AG08396 (cell line): ENCODE data around the gene KHDRBS2.

Source experiments
- DNase-seq: peaks from one replicate; pipeline ENCODE4 v3.0.0; 2012; ENCODE audit warnings: low spot score, mixed read lengths

Gene KHDRBS2

DNA sequence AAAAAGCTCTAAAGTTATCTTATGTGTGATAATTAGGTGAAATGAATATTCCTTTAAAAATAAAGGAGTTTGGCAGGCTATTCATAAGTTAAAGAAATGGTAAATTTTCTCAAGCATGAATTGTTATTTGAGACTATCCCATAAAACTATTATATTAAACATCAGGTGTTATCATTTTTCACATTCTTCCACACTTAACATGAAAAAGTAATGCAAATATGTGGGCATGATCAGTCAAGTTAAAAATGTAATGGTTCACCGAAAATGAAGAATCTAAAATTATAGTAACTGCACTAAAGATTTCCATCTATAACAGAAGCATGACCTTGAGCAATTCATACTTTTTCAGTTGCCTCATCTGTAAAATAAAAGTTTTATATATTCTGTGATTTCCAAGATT lies 110.8 kb downstream of the KHDRBS2 start:
- DNase-seq, result no peak

DNA sequence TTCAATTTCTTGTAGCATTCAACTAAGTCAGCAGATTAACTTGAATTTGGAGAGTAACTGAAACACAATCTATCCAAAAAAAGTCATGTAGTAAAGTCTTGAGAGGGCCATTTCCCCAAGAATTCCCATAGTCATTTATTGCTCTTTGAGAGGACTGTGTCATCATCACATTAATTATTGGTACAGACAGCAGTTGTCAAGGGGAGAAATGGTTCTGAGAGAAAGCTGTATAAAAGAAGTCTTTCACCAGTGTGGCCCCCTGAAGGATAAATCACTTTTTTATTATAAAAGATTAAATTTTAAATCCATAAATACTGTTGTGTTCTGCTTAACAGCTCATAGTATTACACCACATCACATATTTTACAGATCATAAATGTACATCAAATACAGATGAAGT lies 111.5 kb downstream of the KHDRBS2 start:
- no peak for DNase-seq

DNA sequence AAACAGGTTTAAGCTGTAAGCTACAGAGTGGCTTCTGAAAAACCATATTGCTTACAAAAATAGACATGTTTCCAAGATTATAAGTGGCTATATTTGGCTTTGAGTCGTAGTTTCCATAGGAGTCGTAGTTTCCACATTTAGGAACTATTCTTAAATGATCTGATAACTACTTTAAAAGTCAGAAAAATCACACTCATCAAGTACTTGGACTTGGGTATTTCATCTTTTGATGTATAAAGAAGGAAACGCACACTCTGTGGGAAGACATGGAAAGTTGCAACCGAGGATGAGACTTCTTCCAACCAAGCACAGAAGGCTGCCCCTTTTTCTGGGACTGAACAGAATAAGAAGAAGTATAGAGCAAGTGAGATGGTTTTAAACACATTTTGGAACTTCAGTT lies 118.3 kb downstream of the KHDRBS2 start:
- no peak for DNase-seq

DNA sequence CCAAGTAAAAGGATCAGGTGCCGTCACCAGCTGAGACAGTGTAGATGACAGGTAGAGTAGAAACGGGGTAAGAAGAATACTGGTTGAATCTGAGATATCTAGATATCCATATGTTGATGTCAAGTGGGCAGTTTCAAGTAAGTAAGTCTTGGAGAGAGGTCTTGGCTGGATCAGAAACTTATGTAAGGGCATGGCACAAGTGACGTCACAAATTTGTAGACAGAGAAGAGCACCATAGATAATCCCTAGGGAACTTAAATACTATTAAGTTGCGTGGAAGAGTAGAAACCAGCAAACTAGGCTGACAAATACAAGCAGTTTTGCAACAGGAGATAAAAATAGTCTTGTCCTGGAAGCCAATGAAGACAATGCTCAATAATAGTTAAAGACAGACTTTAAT lies 123.2 kb downstream of the KHDRBS2 start:
- DNase-seq, result no peak

DNA sequence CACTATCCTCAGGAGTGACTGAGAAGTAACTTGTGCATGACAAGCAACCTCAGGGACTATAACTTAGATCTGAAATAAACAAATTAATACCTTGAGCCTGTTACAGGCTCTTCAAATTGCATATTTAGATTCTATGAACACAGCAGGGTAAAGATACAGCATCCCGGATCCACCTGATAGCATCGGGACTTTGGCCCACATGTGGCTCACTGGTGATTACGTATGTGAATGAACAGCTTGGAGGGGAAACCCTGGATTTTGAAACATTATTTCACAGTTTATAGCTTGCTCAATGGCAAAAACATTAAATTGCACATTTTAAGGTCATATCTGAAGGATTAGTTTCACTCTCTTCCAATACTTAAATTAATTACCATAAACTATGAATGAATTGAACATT lies 133.2 kb downstream of the KHDRBS2 start:
- DNase-seq, result no peak

DNA sequence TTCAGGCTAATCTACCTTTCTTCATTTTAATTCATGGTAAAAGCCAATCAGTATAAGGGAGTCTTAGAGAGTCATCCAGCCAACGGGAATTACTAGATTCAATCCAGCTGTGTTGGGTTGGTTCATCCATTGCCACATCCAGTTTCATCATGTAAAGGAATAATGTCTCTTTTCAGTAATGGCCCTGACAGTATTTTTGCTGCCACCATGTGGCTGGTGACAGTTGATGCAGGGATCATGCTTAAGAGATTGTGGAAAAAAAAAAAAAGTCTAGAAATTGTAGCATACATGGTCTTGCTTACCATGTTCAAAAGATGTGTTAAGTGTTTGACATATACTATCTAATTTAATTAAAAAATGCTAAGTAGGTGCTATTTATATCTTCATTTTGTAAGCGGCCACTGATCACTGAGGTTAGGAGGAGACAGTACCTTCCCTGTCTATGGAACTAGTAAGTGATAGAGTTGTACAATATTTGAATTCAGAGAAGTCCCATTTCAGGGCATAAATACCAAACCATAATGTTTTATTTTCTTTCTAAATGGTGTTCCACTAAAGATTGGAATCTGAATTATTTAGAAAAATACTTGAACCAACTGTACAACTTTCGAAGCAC lies 135.9 kb downstream of the KHDRBS2 start:
- peak; percentile 8 for DNase-seq

DNA sequence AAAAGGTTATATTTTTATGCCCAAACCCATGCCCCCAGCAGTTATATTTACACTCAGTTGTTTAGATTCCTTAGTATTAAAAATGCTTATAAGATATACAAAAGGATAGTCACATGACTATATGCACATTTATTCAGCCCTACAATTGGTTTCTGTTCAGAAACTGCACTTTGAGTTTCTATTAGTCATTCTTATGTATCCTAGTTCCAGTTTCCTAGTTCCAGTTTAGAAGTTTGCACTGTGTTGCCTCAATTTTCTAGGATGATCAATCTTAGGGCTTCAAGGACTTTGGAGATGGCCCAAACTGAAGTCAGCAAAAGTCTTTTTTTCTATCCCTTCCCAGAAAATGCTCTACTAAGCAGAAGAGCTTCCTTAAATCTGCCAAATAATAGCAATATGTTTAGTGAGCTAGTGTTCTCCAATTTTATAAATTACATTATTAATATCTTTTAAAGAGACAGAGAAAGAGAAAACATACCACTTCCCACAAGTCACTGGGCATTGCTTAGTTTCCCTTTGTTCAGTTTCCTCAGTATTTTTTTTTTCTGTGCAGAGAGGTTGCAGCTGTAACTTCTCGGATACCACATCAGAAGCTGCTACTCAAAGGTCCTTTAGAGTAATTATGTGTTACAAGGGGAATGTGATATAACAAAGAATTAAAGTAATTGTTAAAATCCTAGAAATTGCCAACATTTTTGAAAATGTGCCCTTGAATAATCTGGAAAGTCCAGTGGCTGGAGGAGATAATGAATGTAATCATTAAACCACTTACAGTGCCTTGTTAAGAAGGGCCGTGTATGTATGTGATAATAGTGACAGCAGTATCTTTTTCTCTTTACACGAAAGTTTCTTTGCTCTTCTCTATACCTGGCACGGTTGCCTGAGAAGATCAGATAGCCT lies 138.8 kb downstream of the KHDRBS2 start:
- no peak for DNase-seq

DNA sequence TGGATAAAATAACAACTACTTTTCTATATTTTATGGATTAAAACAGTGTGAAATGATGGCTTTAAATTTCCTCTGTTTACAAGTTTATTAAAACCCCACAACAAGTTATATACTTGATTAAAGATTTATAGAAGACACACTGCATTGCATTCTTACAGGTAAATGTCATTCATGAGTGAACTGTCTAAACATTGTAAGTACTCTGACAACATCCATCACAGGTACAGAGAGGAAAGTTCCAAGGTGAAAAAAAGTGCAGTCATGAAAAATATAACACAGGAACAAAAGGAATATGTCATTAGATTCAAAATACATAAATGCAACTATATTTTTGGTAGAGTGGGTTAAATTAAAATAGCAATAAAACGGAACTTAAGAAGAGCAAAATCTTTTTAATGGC lies 156.9 kb downstream of the KHDRBS2 start:
- DNase-seq, result no peak

DNA sequence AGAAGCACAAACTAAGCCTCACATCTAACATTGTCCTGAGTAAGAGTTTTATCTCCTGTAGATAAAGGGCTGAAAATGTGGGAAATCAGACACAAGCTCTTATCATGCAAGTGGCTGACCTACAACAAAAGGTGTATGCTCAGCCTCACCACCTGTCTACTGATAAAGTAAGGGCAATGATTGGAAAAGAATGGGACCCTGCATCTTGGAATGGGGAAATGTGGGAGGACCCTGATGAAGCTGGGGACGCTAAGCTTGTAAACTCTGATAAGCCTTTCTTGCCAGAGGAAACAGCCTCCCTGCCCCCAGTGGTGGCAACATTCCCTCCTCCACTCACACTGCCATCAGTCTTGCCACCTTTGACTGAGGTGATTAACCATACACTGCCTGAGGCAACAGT lies 166.6 kb downstream of the KHDRBS2 start:
- DNase-seq, result no peak

DNA sequence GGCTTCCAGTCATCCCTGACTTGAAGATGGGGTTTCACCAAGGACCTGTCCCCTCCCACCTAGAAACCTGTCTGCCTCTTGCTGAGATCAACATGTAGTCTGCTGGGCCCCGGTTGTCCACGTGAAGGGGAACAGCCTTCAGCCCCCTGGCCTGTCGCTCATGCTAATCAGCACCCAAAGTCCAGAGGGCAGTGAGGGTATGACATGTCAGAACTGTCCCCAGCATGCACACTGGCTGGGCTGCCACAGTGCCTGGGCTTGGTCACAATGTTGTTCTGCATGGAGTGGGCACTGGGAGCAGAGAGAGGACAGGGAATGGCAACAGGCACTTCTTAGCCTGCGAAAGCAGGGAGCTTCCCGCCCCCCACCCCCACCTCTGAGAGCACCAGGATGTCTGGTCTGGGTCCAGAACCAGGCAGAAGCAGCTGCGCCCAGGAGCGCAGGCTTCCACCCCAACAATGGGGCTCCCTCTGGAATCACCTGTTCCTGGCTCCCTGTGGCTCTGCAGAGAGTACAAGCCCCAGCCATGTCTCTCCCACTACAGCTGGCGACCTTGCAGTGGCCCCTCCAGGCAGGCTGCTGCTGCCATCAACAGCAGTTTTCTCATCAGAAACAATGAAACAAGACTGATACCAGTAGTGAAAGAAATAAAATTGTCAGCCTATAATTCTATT lies 182.7 kb downstream of the KHDRBS2 start:
- DNase-seq, result no peak

DNA sequence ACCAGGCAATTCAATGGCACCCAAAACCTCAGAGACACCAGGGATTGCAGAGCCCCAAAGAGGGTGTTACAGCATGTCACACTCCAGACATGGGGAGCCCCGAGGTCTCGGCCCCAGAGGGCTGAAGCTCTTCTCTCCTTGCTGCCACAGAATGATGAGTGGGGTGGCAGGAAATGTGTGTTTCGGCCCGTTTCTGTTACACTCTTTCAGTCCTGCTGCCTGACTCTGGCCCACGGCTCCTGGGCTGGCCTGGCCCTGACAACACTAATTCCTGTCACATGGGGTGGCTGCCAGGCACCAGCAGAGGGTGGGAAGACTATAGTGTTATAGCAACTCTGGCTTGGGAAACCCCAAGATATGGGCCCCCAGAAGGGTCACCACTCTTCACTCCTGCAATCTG lies 183.6 kb downstream of the KHDRBS2 start:
- DNase-seq, result no peak

DNA sequence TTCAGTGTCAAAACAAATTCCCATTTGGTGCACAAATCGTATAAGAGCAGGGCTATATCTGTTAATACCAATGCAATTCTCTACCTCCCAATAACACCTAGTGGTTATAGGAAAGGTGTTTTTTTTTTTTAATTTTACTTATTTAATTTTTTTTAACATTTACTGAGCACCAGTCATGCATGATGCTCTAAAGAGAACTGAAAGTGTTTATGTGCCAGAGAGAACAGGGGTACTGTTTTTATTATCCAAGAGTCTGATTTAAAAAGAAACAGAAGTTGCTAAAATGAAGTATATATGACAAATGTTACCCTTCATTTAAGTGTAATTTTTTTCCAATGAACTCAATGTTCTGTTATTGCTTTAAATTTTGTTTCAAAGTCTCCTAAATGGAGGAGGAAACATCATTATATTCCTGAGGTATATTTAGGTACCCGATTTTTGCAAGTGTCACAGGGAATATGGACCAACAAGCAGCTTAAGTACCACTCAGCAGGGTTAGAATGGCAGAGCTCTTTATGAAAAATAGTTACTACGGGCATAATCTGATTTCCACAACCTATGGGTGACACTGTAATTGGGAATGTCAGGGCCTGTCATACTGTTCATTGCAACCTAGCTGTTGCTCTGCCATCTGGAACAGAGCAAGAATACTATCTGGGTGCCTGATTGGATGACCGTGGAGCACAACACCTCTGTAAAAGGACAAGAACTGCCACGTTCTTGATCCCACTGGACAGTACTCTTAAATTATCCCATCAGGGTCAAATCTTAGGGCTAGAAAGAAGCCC lies 195.4 kb downstream of the KHDRBS2 start:
- no peak for DNase-seq

DNA sequence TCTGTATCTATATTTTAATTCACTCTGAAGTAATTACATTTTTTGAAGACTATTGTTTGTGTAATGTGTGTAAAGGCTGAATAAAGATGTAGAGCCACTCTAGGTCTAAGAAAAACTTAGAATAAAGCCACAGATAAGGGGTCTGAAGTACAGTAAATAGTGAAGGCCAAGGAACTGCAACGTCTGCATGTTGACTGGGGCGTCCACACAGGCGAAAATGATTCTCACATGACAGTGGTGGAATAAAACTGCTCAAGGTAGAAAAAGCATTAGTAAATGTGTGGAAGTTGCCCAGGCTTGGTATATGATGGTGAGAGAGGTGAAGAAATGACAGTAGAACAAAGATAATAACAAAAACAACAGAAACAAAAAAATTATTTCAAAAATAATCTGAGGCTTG lies 196.2 kb downstream of the KHDRBS2 start:
- DNase-seq, result no peak

DNA sequence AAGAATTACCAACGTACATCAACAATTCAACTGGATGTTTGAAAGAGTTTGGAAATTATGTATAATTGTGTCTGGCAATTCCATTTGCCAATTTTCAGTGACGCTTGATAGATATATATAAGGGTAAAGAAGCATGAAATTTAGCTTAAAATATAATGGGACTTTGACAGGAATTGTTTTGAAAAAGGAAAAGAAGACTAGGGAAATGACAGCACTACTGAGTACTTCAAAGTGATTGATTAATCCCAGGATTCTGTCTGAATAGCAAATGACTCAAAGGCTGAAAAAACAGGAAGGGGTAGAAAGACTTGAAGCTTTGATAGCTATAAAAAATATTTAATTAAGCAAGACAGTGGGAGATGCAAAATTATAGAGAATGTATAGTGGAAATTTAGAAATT lies 200.0 kb downstream of the KHDRBS2 start:
- no peak for DNase-seq

DNA sequence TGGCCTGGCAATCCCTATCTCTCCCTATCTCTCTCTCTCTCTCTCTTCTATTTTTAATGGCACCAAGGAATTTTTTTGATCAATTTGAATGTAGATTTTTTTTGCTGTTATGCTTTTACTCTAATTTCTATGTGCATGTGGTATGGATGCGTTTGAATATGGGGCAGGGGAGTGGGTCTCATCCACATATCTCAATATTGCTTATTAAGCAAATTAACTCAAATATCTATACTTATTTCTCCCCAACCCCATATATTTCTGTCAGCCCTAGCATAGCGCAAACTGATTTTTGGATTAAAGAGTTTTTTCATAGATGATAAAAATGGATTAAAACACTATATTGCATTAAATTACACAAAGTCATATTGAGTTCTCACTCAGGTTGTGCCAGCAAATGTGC lies 210.2 kb downstream of the KHDRBS2 start:
- no peak for DNase-seq

DNA sequence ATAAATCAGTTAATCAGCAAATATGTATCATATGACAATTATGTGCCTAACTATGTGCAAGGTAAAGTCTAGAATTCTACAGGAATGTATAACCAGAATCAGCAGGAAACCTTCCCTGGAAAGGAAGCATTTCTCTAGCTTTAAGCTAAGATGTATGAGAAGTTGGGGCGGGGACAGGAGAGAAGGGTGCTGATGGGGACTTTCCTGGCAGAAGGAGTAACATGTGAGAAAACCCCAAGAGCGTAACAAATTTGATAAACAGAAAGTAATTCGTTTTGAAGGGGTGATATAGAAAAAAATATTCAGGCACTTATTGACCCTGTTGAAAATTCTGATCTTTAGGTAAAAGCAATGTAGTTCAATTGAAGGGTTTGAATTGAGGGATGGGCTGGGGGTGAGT lies 226.1 kb downstream of the KHDRBS2 start:
- DNase-seq, result no peak

DNA sequence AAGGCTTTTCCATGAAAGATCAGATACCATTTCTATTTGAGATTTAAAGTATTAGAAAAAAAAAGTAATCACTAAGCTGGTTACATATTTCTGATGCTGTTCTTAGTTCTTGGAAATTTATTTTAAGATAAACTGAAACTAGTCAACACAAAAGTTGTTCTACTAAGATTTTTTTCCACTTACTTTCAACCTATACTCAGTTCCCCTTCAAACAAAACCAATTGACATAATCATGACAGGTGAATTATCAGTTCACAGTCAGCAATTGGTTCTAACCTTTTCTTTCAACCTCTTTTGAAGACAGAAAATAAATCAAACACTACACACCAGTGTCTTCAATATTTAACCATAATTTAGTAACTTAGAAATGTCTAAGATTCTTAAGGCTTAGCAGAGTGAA lies 228.7 kb downstream of the KHDRBS2 start:
- DNase-seq, result no peak

DNA sequence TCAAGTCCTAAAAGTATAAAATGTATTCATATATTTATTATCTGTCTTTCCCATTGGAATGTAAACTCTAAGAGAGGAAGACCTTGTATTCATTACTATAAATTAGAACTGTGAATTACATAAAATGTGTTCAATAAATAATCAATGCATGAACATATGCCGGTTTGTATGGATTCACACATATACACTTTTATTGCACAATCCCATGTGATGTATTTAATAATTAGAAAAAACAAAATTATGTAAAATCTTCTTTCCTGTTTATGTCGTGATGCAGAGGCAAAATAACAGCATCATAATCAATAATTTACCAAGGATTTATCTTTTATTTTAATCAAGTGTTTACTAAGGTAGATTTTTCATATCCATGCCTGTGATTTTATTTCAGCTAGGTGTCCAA lies 240.5 kb downstream of the KHDRBS2 start:
- DNase-seq, result no peak

DNA sequence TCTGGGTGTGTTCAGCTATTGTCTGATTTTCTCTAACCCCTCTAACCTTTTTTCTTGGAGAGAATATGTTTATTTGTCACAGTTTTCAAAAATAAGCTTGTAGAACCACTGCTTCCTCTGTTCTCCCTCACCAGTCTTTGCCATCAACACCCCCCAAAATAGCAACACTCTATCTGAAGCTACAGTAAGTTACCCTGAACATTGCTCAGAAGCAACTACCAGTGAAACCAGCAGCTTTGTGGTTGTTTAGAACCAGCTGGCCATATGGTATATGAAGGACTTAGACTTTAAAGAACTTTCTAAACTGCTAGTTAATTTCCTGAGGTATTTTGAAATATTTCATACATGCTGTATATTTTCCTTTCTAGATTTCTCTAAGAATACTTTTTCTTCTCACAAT lies 242.9 kb downstream of the KHDRBS2 start:
- DNase-seq, result no peak

DNA sequence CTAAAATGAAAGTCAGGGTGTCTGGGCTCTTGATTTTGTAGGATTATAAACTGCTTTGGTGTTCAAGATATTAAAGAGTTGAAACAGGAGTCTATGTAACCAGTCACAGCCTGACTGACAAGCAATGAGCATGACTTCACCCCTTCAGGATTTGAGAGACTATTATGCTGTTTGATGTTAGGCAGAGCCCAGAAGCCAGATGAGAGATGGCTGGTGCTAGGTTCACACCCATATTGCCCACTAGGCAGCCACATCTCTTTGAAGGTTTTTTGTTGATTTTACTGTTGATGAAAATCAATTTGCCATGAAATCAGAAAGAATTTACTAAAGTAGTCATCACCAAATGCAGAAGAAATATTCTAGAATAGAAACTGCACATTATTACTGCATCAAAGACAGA lies 243.6 kb downstream of the KHDRBS2 start:
- no peak for DNase-seq

DNA sequence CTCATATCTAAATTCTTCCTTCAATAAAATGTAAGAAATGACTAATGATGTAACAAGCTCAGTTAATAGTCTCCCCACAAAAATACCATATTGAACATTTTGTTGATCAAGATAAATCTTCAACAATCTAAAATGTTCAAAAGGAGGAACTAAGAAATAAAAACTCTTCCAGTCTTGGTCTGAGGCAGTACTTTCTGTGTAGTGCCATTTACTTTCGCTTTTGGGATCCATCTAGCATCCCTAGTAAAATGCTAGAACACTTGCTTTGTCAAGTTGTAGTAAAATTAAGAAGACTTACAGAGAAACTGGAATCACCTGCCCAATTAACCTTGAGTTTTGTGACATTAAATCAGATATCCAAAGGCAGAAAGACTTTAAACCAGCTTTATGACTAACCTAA lies 246.4 kb downstream of the KHDRBS2 start:
- no peak for DNase-seq

DNA sequence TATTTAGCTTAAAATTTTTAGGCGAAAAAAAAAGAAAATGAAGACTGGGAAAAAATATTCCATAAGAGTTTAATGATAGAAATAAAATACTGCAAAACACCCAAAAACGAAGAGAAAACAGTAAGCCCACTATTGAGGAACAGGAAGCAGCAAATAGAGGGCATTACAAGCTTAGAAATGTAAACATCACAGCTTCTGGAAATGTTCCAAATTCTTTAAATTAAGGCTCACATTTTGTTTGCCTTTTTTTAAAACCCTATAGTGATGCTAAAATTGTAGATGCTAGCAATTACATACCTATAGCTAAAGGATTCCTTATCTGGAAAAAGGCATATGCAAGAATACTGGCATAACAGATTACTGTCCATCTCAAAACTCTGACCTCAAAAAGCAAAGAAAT lies 248.6 kb downstream of the KHDRBS2 start:
- no peak for DNase-seq
